Stimulated activated CD8-positive, alpha-beta memory T cell treated with anti-CD3 and anti-CD28 coated beads, Interleukin-4, amount 100 ng/mL, for 4 hours (primary cell): Measurements from ENCODE around the gene PRICKLE4.

ENCODE experiments used
- DNase-seq, 2 donors: peaks; one replicate each; pipeline ENCODE4 v3.0.0-alpha.2; 2020; ENCODE audit warnings: low read depth in 2 of 2, low spot score in 1 of 2

Gene PRICKLE4

GRCh38 chr6:41836022-41836659, 55.6 kb downstream of the PRICKLE4 start:
- no peak for DNase-seq

DNA sequence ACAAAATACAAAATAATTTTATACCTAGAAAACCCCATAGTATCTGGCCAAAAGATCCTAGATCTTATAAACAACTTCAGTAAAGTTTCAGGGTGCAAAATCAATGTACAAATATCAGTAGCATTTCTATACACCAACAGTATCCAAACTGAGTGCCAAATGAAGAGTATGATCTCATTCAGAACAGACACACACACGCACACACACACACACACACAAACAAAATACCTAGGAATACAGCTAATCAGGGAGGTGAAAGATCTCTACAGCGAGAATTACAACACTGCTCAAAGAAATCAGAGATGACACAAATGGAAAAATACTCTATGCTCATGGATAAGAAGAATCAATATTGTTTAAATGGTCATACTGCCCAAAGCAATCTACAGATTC, 56.1 kb downstream of the PRICKLE4 start:
- DNase-seq: no peak
